Heart left ventricle (tissue), 16 donors: Measurements from ENCODE around the gene DLGAP1. TPM values are rescaled to one million over a fixed set of nuclear protein-coding genes. Genes with fewer than 3 reads are reported as not detected.
A peak's percentile ranks its signal among the peaks of the same experiment; 100 is the strongest.

ENCODE experiments used
- ATAC-seq, 4 donors: fragments of 200-7000 bp; cut with Tn5 transposase; one replicate each; pipeline ENCODE4 v1.9.1; 2020 to 2022; ENCODE audit warnings: moderate library complexity in 4 of 4, mild to moderate bottlenecking in 3 of 4, moderate number of reproducible peaks in 1 of 4
- DNase-seq, 5 donors: peaks; one replicate each; pipeline ENCODE4 v3.0.0-alpha.2; 2020
- H3K27ac ChIP-seq, 12 donors: fragments of 200-600 bp; sonication (generic) in 4 of 12; one replicate each; pipeline versions ENCODE4 v1.5.0 to v1.8.0; 2016 to 2022; ENCODE audit warnings: mild to moderate bottlenecking in 2 of 12
- H3K27me3 ChIP-seq, 9 donors: fragments of 200-600 bp; sonication (generic) in 2 of 9; one replicate each; pipeline versions ENCODE4 v1.5.1 to v1.8.0; 2016 to 2022; ENCODE audit warnings: mild to moderate bottlenecking in 3 of 9
- H3K36me3 ChIP-seq, 9 donors: fragments of 200-600 bp; sonication (generic) in 2 of 9; one replicate each; pipeline versions ENCODE4 v1.5.0 to v1.8.0; 2018 to 2022; ENCODE audit warnings: mild to moderate bottlenecking in 2 of 9
- H3K4me1 ChIP-seq, 12 donors: fragments of 200-600 bp; sonication (generic) in 4 of 12; one replicate each; pipeline versions ENCODE4 v1.5.0 to v1.8.0; 2016 to 2022; ENCODE audit warnings: mild to moderate bottlenecking in 3 of 12
- H3K4me3 ChIP-seq, 12 donors: fragments of 200-600 bp; sonication (generic) in 4 of 12; one replicate each; pipeline versions ENCODE4 v1.5.0 to v1.8.0; 2017 to 2022; ENCODE audit warnings: mild to moderate bottlenecking in 9 of 12, moderate library complexity in 4 of 12
- H3K9me3 ChIP-seq, 12 donors: fragments of 200-600 bp; sonication (generic) in 4 of 12; one replicate each; pipeline versions ENCODE4 v1.5.0 to v1.8.0; 2016 to 2022; ENCODE audit warnings: mild to moderate bottlenecking in 1 of 12
- CTCF ChIP-seq, 12 donors: fragments of 200-600 bp; sonication (generic) in 4 of 12; IDR thresholded peaks; one replicate each; pipeline versions ENCODE4 v1.5.0 to v1.8.0; 2018 to 2022; ENCODE audit warnings: antibody characterized with exemption in 12 of 12, mild to moderate bottlenecking in 5 of 12
- POLR2A ChIP-seq, 2 donors: fragments of 450-650 bp; IDR thresholded peaks; one replicate each; pipeline ENCODE4 v1.6.1; 2017; ENCODE audit warnings: antibody characterized with exemption in 2 of 2, mild to moderate bottlenecking in 2 of 2, moderate library complexity in 2 of 2
- WGBS, 4 donors: extraction: QIAGEN DNeasy Blood & Tissue Kit in 2 of 4; methylation state at CpG; one replicate each; pipeline versions ENCODE4 v1.1.5 to v1.1.7; 2013 to 2018; 5-methylcytosine and 5-hydroxymethylcytosine counted together
- intact Hi-C, 10 donors: fragments of 100-400 bp; cut with DNase I; formaldehyde crosslinking; loops; one replicate each; pipeline versions ENCODE4 v1.11.1 to v1.14.2; 2022
- polyA plus RNA-seq, 2 donors: library from polyadenylated mRNA; stranded (reverse); fragments of 200-250 nt; gene quantifications; one replicate each; pipeline ENCODE4 v1.2.3, GENCODE V29; 2013
- total RNA-seq, 9 donors: library from RNA; depleted of rRNA in 2 of 9; stranded (reverse); fragments of >200 nt in 2 of 9; fragmentation: NEBNext Ultra II Directional in 3 of 9; extraction: Animal tissue kit (Norgen Biotek cat#: 25700) in 3 of 9; gene quantifications; one replicate each; pipeline versions ENCODE4 v1.1.0 to v1.2.4, GENCODE V29; 2016 to 2023
- donor health status: ischemic (EF 13 %, LVEDD 7.1; RV severe dilation, severe dysfunction).
- donor health status: healthy with polysubstance abuse.
- donor health status: DM: no; HTN: yes; CAD: no.
- donor health status: DM: no; HTN: no; CAD: no.
- donor health status: ischemic (EF 25% LVEDD 6.9; RV normal size, moderate dysfunction).
- donor health status: ischemic (EF 25% LVEDD 5.7; RV mildly dilated, moderate dysfunction).
- donor health status: healthy.
- donor health status: DM: yes; HTN: yes; CAD: no.
- donor health status: ischemic (EF 35%, LVEDD 5.7; RV mildly dilated, moderate dysfunction).
- donor health status: nonischemic (EF 11% LVEDD 7.7; RV severe dilation, severe dysfunction).
- donor health status: DM: yes; HTN: yes; CAD: no.
- donor health status: PGD.
- donor health status: ischemic (EF 29% LVEDD 5.4; RV normal size, mild dysfunction).
- donor health status: nonischemic (EF 23%, LVEDD 6.1; RV moderate dilation, normal function).

Gene DLGAP1
- total and polyA plus RNA-seq, 11 donors = 0.10 to 5.5 (median 0.40) TPM; not detected in 1

GRCh38 chr18:3654442-3655253 lies 800.5 kb downstream of the DLGAP1 start:
- DNase-seq (no peak), ATAC-seq (no peak)
- no peaks in the 10 kb centered on the region for H3K27me3 ChIP-seq
- no peaks in the 10 kb centered on the region for H3K36me3 ChIP-seq
- H3K27ac ChIP-seq = peak overlapping the region in 1 of 12 donors; percentile 71
- WGBS, 4 donors = 83 to 86% (median 84%) methylated on average over 11 of the region's 11 CpGs
- no peak for TF ChIP-seq POLR2A (IDR thresholded peaks at IDR 0.05)
- no peak for TF ChIP-seq CTCF (IDR thresholded peaks at IDR 0.05)
- peaks cover 0 to 46% (median 4%) of the 10 kb centered on the region in 12 donors for H3K4me1 ChIP-seq
- no peaks in the 10 kb centered on the region for H3K9me3 ChIP-seq
- no peak overlapping the region for H3K4me3 ChIP-seq
- intact Hi-C loops = loop anchor here in 2 of 10 donors (5.0 to 10.0 kb wide), 2 partner anchors 62 to 120 kb away; no protein-coding TSS in a partner anchor

- Histone ChIP-seq H3K9me3 (no peaks in the 10 kb centered on the region), H3K4me3 (no peak overlapping the region), H3K36me3 (no peaks in the 10 kb centered on the region), H3K4me1 (peaks cover 0 to 48% (median 5%) of the 10 kb centered on the region in 12 donors), H3K27me3 (no peaks in the 10 kb centered on the region), H3K27ac (no peak overlapping the region)
- intact Hi-C loops = loop anchor here in 3 of 10 donors (2.0 to 10.0 kb wide), 3 partner anchors 59 to 119 kb away; no protein-coding TSS in a partner anchor
- TF ChIP-seq CTCF (IDR thresholded peaks at IDR 0.05) (no peak), POLR2A (IDR thresholded peaks at IDR 0.05) (no peak)
- no peak for ATAC-seq
- 81 to 82% (median 81%) methylated on average over 12 of the region's 12 CpGs for WGBS, 4 donors
- DNase-seq = no peak
Measured at GRCh38 chr18:3653851-3654441, 801.2 kb downstream of the DLGAP1 start.

- H3K27me3 ChIP-seq = no peaks in the 10 kb centered on the region
- peaks cover 0 to 48% (median 5%) of the 10 kb centered on the region in 12 donors for H3K4me1 ChIP-seq
- TF ChIP-seq POLR2A (IDR thresholded peaks at IDR 0.05) (no peak), CTCF (IDR thresholded peaks at IDR 0.05) (no peak)
- H3K36me3 ChIP-seq = no peaks in the 10 kb centered on the region
- H3K27ac ChIP-seq = peak overlapping the region in 3 of 12 donors; percentile 14 to 69 (median 60)
- no peak for DNase-seq
- H3K9me3 ChIP-seq = no peaks in the 10 kb centered on the region
- intact Hi-C loops = loop anchor here in 3 of 10 donors (2.0 to 10.0 kb wide), 3 partner anchors 59 to 119 kb away; no protein-coding TSS in a partner anchor
- no peak overlapping the region for H3K4me3 ChIP-seq
- 78 to 86% (median 82%) methylated on average over 5 of the region's 5 CpGs for WGBS, 4 donors
- ATAC-seq = no peak
Measured at GRCh38 chr18:3653263-3653850, 801.8 kb downstream of the DLGAP1 start.
